Lung (tissue), 12 donors: ENCODE measurements around the gene ADK. TPM values are rescaled to one million over a fixed set of nuclear protein-coding genes. Genes with fewer than 3 reads are reported as not detected.

ENCODE experiments used
- ATAC-seq: fragments of 200-7000 bp; cut with Tn5 transposase; one replicate; pipeline ENCODE4 v1.9.1; 2020; ENCODE audit warnings: moderate number of reproducible peaks; ENCODE audit not compliant: insufficient read depth, low FRiP score
- DNase-seq, 3 donors: peaks; one replicate each; pipeline ENCODE4 v3.0.0-alpha.2; 2013 to 2017
- H3K27ac ChIP-seq, 2 donors: one replicate each; pipeline ENCODE4 v1.5.1; 2013; ENCODE audit warnings: mild to moderate bottlenecking in 2 of 2, moderate library complexity in 2 of 2, control low read depth in 1 of 2, inconsistent platforms in 1 of 2, low read depth in 1 of 2, low read length in 1 of 2
- H3K27me3 ChIP-seq, 3 donors: one replicate each; pipeline ENCODE4 v1.5.1; 2013; ENCODE audit warnings: low read length in 2 of 3; ENCODE audit not compliant: control insufficient read depth in 3 of 3, insufficient read depth in 3 of 3
- H3K36me3 ChIP-seq, 4 donors: one replicate each; pipeline ENCODE4 v1.5.1; 2013; ENCODE audit warnings: low read length in 4 of 4, mild to moderate bottlenecking in 1 of 4, moderate library complexity in 1 of 4; ENCODE audit not compliant: control insufficient read depth in 4 of 4, insufficient read depth in 4 of 4
- H3K4me1 ChIP-seq, 5 donors: one replicate each; pipeline ENCODE4 v1.5.1; 2013; ENCODE audit warnings: low read length in 5 of 5, mild to moderate bottlenecking in 2 of 5, moderate library complexity in 1 of 5; ENCODE audit not compliant: control insufficient read depth in 5 of 5, insufficient read depth in 5 of 5
- H3K4me3 ChIP-seq: one replicate; pipeline ENCODE4 v1.5.1; 2013; ENCODE audit warnings: mild to moderate bottlenecking, control low read depth, moderate library complexity
- H3K9ac ChIP-seq, 2 donors: one replicate each; pipeline ENCODE4 v1.5.1; 2013; ENCODE audit warnings: low read length in 2 of 2, control low read depth in 1 of 2; ENCODE audit not compliant: insufficient read depth in 1 of 2
- H3K9me3 ChIP-seq, 4 donors: one replicate each; pipeline ENCODE4 v1.5.1; 2013; ENCODE audit warnings: low read length in 3 of 4, mild to moderate bottlenecking in 1 of 4, moderate library complexity in 1 of 4; ENCODE audit not compliant: control insufficient read depth in 4 of 4, insufficient read depth in 3 of 4
- WGBS, 2 donors: extraction: QIAGEN DNeasy Blood & Tissue Kit; methylation state at CpG; one replicate each; pipeline ENCODE4 v1.1.7; 2013; 5-methylcytosine and 5-hydroxymethylcytosine counted together
- polyA plus RNA-seq, 2 donors: library from polyadenylated mRNA; stranded (reverse); fragments of 200-250 nt; gene quantifications; one replicate each; pipeline ENCODE4 v1.2.1, GENCODE V29; 2013
- total RNA-seq, 2 donors: library from RNA; depleted of rRNA in 1 of 2; stranded (reverse); fragments of >200 nt in 1 of 2; gene quantifications; one replicate each; pipeline ENCODE4 v1.2.1, GENCODE V29; 2014 to 2021
- TF ChIP-seq, protein P1 (sequence below): IDR thresholded peaks from 2 replicates; pipeline ENCODE4 v1.5.1; 2012; ENCODE audit warnings: mild to moderate bottlenecking; ENCODE audit errors: control extremely low read depth, extremely low read depth
- donor health status: control.
- donor health status: control.
- donor health status: Bipolar disorder and iron deficiency.
- donor health status: healthy.
- donor health status: DM: yes; HTN: yes; CAD: no.

The ADK gene
- total and polyA plus RNA-seq, 4 donors = 31.6 to 82.3 (median 42.9) TPM

DNA sequence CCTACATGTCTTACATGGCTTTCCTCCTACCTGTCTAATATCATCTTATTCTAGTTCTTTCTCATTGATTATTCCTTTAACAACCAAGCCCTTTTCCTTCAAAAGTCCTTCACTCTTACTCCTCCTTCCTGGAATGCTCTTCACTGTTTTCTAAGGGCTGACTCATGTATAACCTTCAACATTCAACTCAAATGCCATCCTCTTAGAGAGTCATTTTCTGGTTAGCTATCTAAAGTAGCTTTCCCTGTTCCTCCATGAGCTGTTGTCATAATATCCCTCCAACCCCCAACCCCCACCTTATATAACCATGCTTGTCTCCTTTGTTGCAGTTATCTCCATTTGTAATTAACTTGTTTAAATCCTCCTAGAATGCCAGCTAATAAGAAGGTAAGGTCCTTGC is 286.8 kb downstream of the ADK start:
- H3K27me3 ChIP-seq = no peaks in the 10 kb centered on the region
- TF ChIP-seq, protein P1, sequence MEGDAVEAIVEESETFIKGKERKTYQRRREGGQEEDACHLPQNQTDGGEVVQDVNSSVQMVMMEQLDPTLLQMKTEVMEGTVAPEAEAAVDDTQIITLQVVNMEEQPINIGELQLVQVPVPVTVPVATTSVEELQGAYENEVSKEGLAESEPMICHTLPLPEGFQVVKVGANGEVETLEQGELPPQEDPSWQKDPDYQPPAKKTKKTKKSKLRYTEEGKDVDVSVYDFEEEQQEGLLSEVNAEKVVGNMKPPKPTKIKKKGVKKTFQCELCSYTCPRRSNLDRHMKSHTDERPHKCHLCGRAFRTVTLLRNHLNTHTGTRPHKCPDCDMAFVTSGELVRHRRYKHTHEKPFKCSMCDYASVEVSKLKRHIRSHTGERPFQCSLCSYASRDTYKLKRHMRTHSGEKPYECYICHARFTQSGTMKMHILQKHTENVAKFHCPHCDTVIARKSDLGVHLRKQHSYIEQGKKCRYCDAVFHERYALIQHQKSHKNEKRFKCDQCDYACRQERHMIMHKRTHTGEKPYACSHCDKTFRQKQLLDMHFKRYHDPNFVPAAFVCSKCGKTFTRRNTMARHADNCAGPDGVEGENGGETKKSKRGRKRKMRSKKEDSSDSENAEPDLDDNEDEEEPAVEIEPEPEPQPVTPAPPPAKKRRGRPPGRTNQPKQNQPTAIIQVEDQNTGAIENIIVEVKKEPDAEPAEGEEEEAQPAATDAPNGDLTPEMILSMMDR = no peak
- H3K27ac ChIP-seq = no peak overlapping the region
- DNase-seq (no peak), ATAC-seq (no peak)
- H3K4me3 ChIP-seq = no peak overlapping the region
- H3K4me1 ChIP-seq = peaks cover 0 to 10% (median 0%) of the 10 kb centered on the region in 5 donors
- no peaks in the 10 kb centered on the region for H3K9me3 ChIP-seq
- no peak overlapping the region for H3K9ac ChIP-seq
- no peaks in the 10 kb centered on the region for H3K36me3 ChIP-seq

- Histone ChIP-seq H3K36me3 (no peaks in the 10 kb centered on the region), H3K4me1 (peaks cover 0 to 3% (median 0%) of the 10 kb centered on the region in 5 donors), H3K27ac (no peak overlapping the region), H3K27me3 (no peaks in the 10 kb centered on the region), H3K9me3 (no peaks in the 10 kb centered on the region), H3K9ac (no peak overlapping the region), H3K4me3 (no peak overlapping the region)
- no peak for DNase-seq
- TF ChIP-seq, protein P1 = no peak
- no peak for ATAC-seq
- WGBS, 2 donors = 11 to 13% methylated on average over 1 of the region's 1 CpG
Measured at GRCh38 chr10:74439213-74439612, 288.2 kb downstream of the ADK start.

GRCh38 chr10:74445493-74445892 is 294.5 kb downstream of the ADK start:
- H3K9me3 ChIP-seq = no peaks in the 10 kb centered on the region
- no peaks in the 10 kb centered on the region for H3K36me3 ChIP-seq
- no peak for ATAC-seq
- TF ChIP-seq, protein P1 = no peak
- H3K27me3 ChIP-seq = no peaks in the 10 kb centered on the region
- H3K4me1 ChIP-seq = peaks cover 0 to 6% (median 0%) of the 10 kb centered on the region in 5 donors
- H3K4me3 ChIP-seq = no peak overlapping the region
- no peak overlapping the region for H3K9ac ChIP-seq
- no peak overlapping the region for H3K27ac ChIP-seq
- DNase-seq = no peak

GRCh38 chr10:74450602-74451001 is 299.6 kb downstream of the ADK start:
- peaks cover 0 to 3% (median 0%) of the 10 kb centered on the region in 5 donors for H3K4me1 ChIP-seq
- no peak for ATAC-seq
- no peak for DNase-seq
- H3K27ac ChIP-seq = no peak overlapping the region
- no peaks in the 10 kb centered on the region for H3K27me3 ChIP-seq
- TF ChIP-seq, protein P1 = no peak
- no peak overlapping the region for H3K9ac ChIP-seq
- no peak overlapping the region for H3K4me3 ChIP-seq
- peaks cover 0 to 2% (median 0%) of the 10 kb centered on the region in 4 donors for H3K36me3 ChIP-seq
- H3K9me3 ChIP-seq = no peaks in the 10 kb centered on the region
